ENCODE measurements around the gene LEUTX.

GRCh38 chr19:39780894-39781293, 2.2 kb downstream of the LEUTX start:
- TF ChIP-seq SIN3A (IDR thresholded peaks at IDR 0.05; ENCODE audit: borderline replicate concordance, insufficient read depth, low read length) (no peak), TAF1 (IDR thresholded peaks at IDR 0.05; ENCODE audit: borderline replicate concordance, insufficient read depth, low read length) (no peak), REST (IDR thresholded peaks at IDR 0.05; ENCODE audit: insufficient read depth in 1 of 2, low read depth in 2 of 2, low read length in 2 of 2) (no peak)
